ENCODE data around the gene SLC43A2.

The SLC43A2 gene

GRCh38 chr17:1628856-1629503 lies 346 bp upstream of the SLC43A2 start (continued):
- TF ChIP-seq ZBTB26 (tag by site-specific recombination; optimal IDR thresholded peaks at IDR 0.05) = peak; percentile 45

- H3K4me1 ChIP-seq (ENCODE audit: control insufficient read depth, insufficient read depth, low read length) = no peaks in the 10 kb centered on the region; the same call in 1 of the 2 replicates
- no peaks in the 10 kb centered on the region for H3K9me3 ChIP-seq (ENCODE audit: control insufficient read depth, insufficient read depth, low read depth, low read length)
- no peak overlapping the region; the same call in 1 of the 2 replicates for H3K4me3 ChIP-seq (ENCODE audit: low read depth, low read length)
- POLR2A ChIA-PET = interaction anchor here (0.7 to 3.2 kb wide), 15 partner anchors 10 to 368 kb away, joined by 3 to 20 read pairs (median 4); partner anchors contain the start of genes INPP5K, PITPNA and RILP
- H3K27ac ChIP-seq (ENCODE audit: extremely low read depth, low read depth, low read length) = no peak overlapping the region
- no peaks in the 10 kb centered on the region for H3K36me3 ChIP-seq (ENCODE audit: control insufficient read depth in 2 of 2, insufficient read depth in 1 of 2, low read length in 2 of 2)
- TF ChIP-seq PRDM4 (tag by site-specific recombination; IDR thresholded peaks at IDR 0.05) (no peak), REST (tag by site-specific recombination; IDR thresholded peaks at IDR 0.05) (0 out of 2 replicates have a peak, but pooled peaks have one; percentile 35)
- CTCF ChIA-PET = interaction anchor here (1.0 to 1.8 kb wide), 2 partner anchors 9 to 10 kb away, joined by 4 to 7 read pairs; no protein-coding TSS in a partner anchor
Observed at GRCh38 chr17:1627182-1627981, 1.3 kb downstream of the SLC43A2 start.

- Histone ChIP-seq H3K9me3 (ENCODE audit: control insufficient read depth, insufficient read depth, low read depth, low read length) (no peaks in the 10 kb centered on the region), H3K4me1 (ENCODE audit: control insufficient read depth, insufficient read depth, low read length) (no peaks in the 10 kb centered on the region; the same call in 1 of the 2 replicates), H3K4me3 (ENCODE audit: low read depth, low read length) (no peak overlapping the region), H3K36me3 (ENCODE audit: control insufficient read depth in 2 of 2, insufficient read depth in 1 of 2, low read length in 2 of 2) (no peaks in the 10 kb centered on the region), H3K27ac (ENCODE audit: extremely low read depth, low read depth, low read length) (no peak overlapping the region)
- ChIA-PET POLR2A (interaction anchor here (0.7 to 2.5 kb wide), 3 partner anchors 8 to 187 kb away, joined by 6 to 7 read pairs (median 6); no protein-coding TSS in a partner anchor), CTCF (interaction anchor here (0.6 to 1.2 kb wide), 5 partner anchors 8 to 78 kb away, joined by 3 to 5 read pairs (median 3); no protein-coding TSS in a partner anchor)
- TF ChIP-seq PRDM1 (tag by site-specific recombination; IDR thresholded peaks at IDR 0.05) = peak; percentile 79
- TF ChIP-seq ZSCAN5A (tag by site-specific recombination; IDR thresholded peaks at IDR 0.05) = no peak
Observed at GRCh38 chr17:1626333-1626732, 2.3 kb downstream of the SLC43A2 start.

- ChIA-PET CTCF (interaction anchor here (0.6 to 1.9 kb wide), 4 partner anchors 10 to 51 kb away, joined by 3 to 9 read pairs (median 3); no protein-coding TSS in a partner anchor), POLR2A (interaction anchor here (2.5 kb wide), 1 partner anchor 51 kb away, joined by 7 read pairs; no protein-coding TSS in a partner anchor)
- TF ChIP-seq ZNF837 (tag by site-specific recombination; IDR thresholded peaks at IDR 0.05) = no peak
- TF ChIP-seq YY2 (tag by site-specific recombination; IDR thresholded peaks at IDR 0.05) = no peak
- TF ChIP-seq ZBTB49 (tag by site-specific recombination; IDR thresholded peaks at IDR 0.05; ENCODE audit: low read depth) = no peak
- TF ChIP-seq ZNF473 (tag by site-specific recombination; IDR thresholded peaks at IDR 0.05) = no peak
- no peak for TF ChIP-seq ZNF423 (tag by site-specific recombination; IDR thresholded peaks at IDR 0.05)
- no peak for TF ChIP-seq ZNF133 (tag by site-specific recombination; IDR thresholded peaks at IDR 0.05)
- TF ChIP-seq ZBTB8A (tag by site-specific recombination; IDR thresholded peaks at IDR 0.05) = no peak
- no peak for TF ChIP-seq SETDB1 (IDR thresholded peaks at IDR 0.05; ENCODE audit: insufficient read length, low read length)
- H3K4me3 ChIP-seq (ENCODE audit: low read depth, low read length) = no peak overlapping the region
- no peak overlapping the region for H3K27ac ChIP-seq (ENCODE audit: extremely low read depth, low read depth, low read length)
- H3K4me1 ChIP-seq (ENCODE audit: control insufficient read depth, insufficient read depth, low read length) = no peaks in the 10 kb centered on the region; the same call in 1 of the 2 replicates
- H3K9me3 ChIP-seq (ENCODE audit: control insufficient read depth, insufficient read depth, low read depth, low read length) = no peaks in the 10 kb centered on the region
- no peaks in the 10 kb centered on the region for H3K36me3 ChIP-seq (ENCODE audit: control insufficient read depth in 2 of 2, insufficient read depth in 1 of 2, low read length in 2 of 2)
Observed at GRCh38 chr17:1625581-1625980, 3.1 kb downstream of the SLC43A2 start.
